Measurements from ENCODE around the gene GARIN5B. TPM values are rescaled to one million over a fixed set of nuclear protein-coding genes. Genes with fewer than 3 reads are reported as not detected.

The GARIN5B gene
- total and polyA plus RNA-seq, 2 of the 8 experiments (the other 6 are each of a cell fraction or from before 2014, with no cell fraction given) = 0.03 TPM; not detected in 1

DNA sequence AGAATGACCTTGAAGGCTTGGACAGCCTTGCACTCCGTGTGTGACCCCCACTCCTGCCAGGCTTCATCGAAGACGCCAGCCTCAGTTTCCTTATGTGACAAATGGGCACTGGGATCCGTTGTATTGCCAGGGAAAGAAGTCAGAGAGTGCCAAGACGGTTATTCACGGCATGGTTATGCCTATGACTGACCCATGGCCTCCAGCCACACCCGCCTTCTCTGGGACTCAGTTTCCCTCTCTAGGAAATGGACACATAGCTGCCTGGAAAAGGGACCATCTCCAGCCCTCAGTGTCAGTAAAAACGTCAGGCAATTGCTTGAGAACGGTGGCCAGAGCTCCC, 45.4 kb upstream of the GARIN5B start:
- peak overlapping the region in 3 of 4 experiments; percentile 23 to 40 (median 27); a peak in 4 of 8 replicates for H3K4me3 ChIP-seq (ENCODE audit: extremely low read depth in 1 of 4, insufficient read depth in 2 of 4, low read depth in 3 of 4, low read length in 4 of 4)
- peak overlapping the region in 3 of 4 experiments; percentile 57 to 86 (median 72); a peak in 6 of 7 replicates for H3K9ac ChIP-seq (replicated peaks in 1 of 4; ENCODE audit: extremely low read depth in 1 of 4, low read depth in 3 of 4, low read length in 3 of 4)
- H3K27ac ChIP-seq (ENCODE audit: low read depth, low read length) = peak overlapping the region; percentile 86
- H3K14ac ChIP-seq (ENCODE audit: insufficient read length) = no peak overlapping the region
- peak overlapping the region; percentile 95 for H2AK5ac ChIP-seq (ENCODE audit: low read depth, low read length)
- peak overlapping the region; percentile 98 for H2BK15ac ChIP-seq (ENCODE audit: low read length)
- H4K8ac ChIP-seq (ENCODE audit: extremely low read depth, insufficient read depth, low read length) = peak overlapping the region; percentile 97; the same call in 1 of the 2 replicates
- no peaks in the 10 kb centered on the region; a peak in 1 of 4 replicates for H3K9me3 ChIP-seq (ENCODE audit: insufficient read depth in 2 of 2, low read depth in 1 of 2, low read length in 1 of 2)
- H3K4me1 ChIP-seq (replicated peaks in 1 of 4; ENCODE audit: control insufficient read depth in 3 of 4, insufficient read depth in 4 of 4, low read length in 3 of 4) = peaks cover 0 to 20% (median 13%) of the 10 kb centered on the region in 4 experiments; a peak in 6 of 7 replicates
- peak overlapping the region; percentile 92; the same call in 1 of the 2 replicates for H2BK20ac ChIP-seq (ENCODE audit: low read length)
- H3K23ac ChIP-seq (ENCODE audit: insufficient read length) = no peak overlapping the region
- H3K36me3 ChIP-seq (ENCODE audit: control insufficient read depth in 2 of 4, insufficient read depth in 4 of 4, low read length in 3 of 4) = peaks cover 12 to 32% (median 23%) of the 10 kb centered on the region in 4 experiments
- CTCF ChIA-PET (ENCODE audit: partially characterized antibody) = interaction anchor here (0.6 to 2.1 kb wide), 4 partner anchors 10 to 95 kb away, joined by 3 to 7 read pairs (median 6); no protein-coding TSS in a partner anchor
- peaks cover 13% of the 10 kb centered on the region for H3K23me2 ChIP-seq (ENCODE audit: low read depth, low read length)
- peak overlapping the region; percentile 99 for H3K18ac ChIP-seq (ENCODE audit: extremely low read depth, low read length)
- 74% methylated on average over 9 of the region's 9 CpGs; no CpG with 5 or more reads in 1 of the 2 experiments for WGBS, 2 experiments (ENCODE audit: extremely low coverage in 1 of 2, insufficient coverage in 1 of 2, insufficient read length in 1 of 2, insufficient replicate concordance in 2 of 2, low coverage in 1 of 2, low lambda C conversion rate in 2 of 2, missing lambda C conversion rate in 1 of 2)
- peak overlapping the region; percentile 98 for H4K5ac ChIP-seq (ENCODE audit: insufficient read length, low read depth, low read length)
- peak overlapping the region; percentile 93 for H2BK120ac ChIP-seq (replicated peaks; ENCODE audit: low read depth, low read length)
- FAIRE-seq (no peak), DNase-seq (ENCODE audit: low read depth in 1 of 2, low spot score in 2 of 2) (no peak)
- peaks cover 21 to 23% of the 10 kb centered on the region in 2 experiments for H4K20me1 ChIP-seq (replicated peaks in 1 of 2; ENCODE audit: control insufficient read depth in 1 of 2, insufficient read depth in 2 of 2, low read length in 2 of 2)
- peak overlapping the region; percentile 52 to 99 for H3K4me2 ChIP-seq (ENCODE audit: insufficient read depth in 1 of 2, low read depth in 2 of 2, low read length in 2 of 2)
- H2AFZ ChIP-seq (ENCODE audit: low read length) = peak overlapping the region; percentile 75; the same call in 1 of the 2 replicates
- POLR2A ChIA-PET (ENCODE audit: partially characterized antibody) = interaction anchor here (0.7 to 34.6 kb wide), 12 partner anchors 10 to 517 kb away, joined by 3 to 874 read pairs (median 4); partner anchors contain the start of genes HSPBP1, RPL28, TMEM238 and UBE2S
- H3K79me2 ChIP-seq (ENCODE audit: control insufficient read depth in 1 of 2, insufficient read depth in 2 of 2, low read length in 2 of 2) = peaks cover 12 to 29% of the 10 kb centered on the region in 2 experiments
- peaks cover 0 to 4% (median 1%) of the 10 kb centered on the region in 4 experiments; a peak in 2 of 7 replicates for H3K27me3 ChIP-seq (replicated peaks in 1 of 4; ENCODE audit: control insufficient read depth in 3 of 4, extremely low read depth in 1 of 4, insufficient read depth in 3 of 4, low read length in 3 of 4)
- H3K56ac ChIP-seq (replicated peaks; ENCODE audit: insufficient read length, low read depth, low read length) = peak overlapping the region; percentile 13
- TF ChIP-seq KDM1A (IDR thresholded peaks at IDR 0.05; ENCODE audit: borderline replicate concordance, low read length) (peak; percentile 60; the same call in 1 of the 2 replicates), MAX (IDR thresholded peaks at IDR 0.05) (no peak), KDM4A (IDR thresholded peaks at IDR 0.05; ENCODE audit: low read depth, low read length, severe bottlenecking) (peak; percentile 13)
- peak overlapping the region; percentile 97 for H2BK5ac ChIP-seq (ENCODE audit: low read depth, low read length)
- H3K79me1 ChIP-seq (ENCODE audit: low read depth, low read length) = peaks cover 15% of the 10 kb centered on the region
- peak overlapping the region; percentile 94 for H3K4ac ChIP-seq (replicated peaks; ENCODE audit: insufficient read length, low read depth, low read length)
- H2BK12ac ChIP-seq (ENCODE audit: low read depth, low read length) = peak overlapping the region; percentile 64
- peak overlapping the region; percentile 100 for H4K91ac ChIP-seq (replicated peaks; ENCODE audit: insufficient read length, low read length)

Measured in H1 (cell line).